Measurements from ENCODE around the gene SETBP1.

Gene SETBP1

GRCh38 chr18:44967599-44967998, 286.9 kb downstream of the SETBP1 start:
- Histone ChIP-seq H3K36me3 (ENCODE audit: insufficient read depth, low read length) (no peaks in the 10 kb centered on the region), H3K4me3 (ENCODE audit: low read depth, low read length) (no peak overlapping the region), H3K79me2 (ENCODE audit: control insufficient read depth, insufficient read depth, low read length, unreplicated experiment) (no peaks in the 10 kb centered on the region), H3K27ac (ENCODE audit: low read depth, low read length) (no peak overlapping the region), H2AFZ (ENCODE audit: low read length, unreplicated experiment) (no peak overlapping the region), H3K4me1 (ENCODE audit: control insufficient read depth, insufficient read depth, low read length, unreplicated experiment) (no peaks in the 10 kb centered on the region), H3K27me3 (ENCODE audit: insufficient read depth, low read length) (no peaks in the 10 kb centered on the region)

GRCh38 chr18:44968336-44968735, 287.6 kb downstream of the SETBP1 start:
- Histone ChIP-seq H3K79me2 (ENCODE audit: control insufficient read depth, insufficient read depth, low read length, unreplicated experiment) (no peaks in the 10 kb centered on the region), H2AFZ (ENCODE audit: low read length, unreplicated experiment) (no peak overlapping the region), H3K36me3 (ENCODE audit: insufficient read depth, low read length) (no peaks in the 10 kb centered on the region), H3K4me1 (ENCODE audit: control insufficient read depth, insufficient read depth, low read length, unreplicated experiment) (no peaks in the 10 kb centered on the region), H3K27me3 (ENCODE audit: insufficient read depth, low read length) (no peaks in the 10 kb centered on the region), H3K4me3 (ENCODE audit: low read depth, low read length) (no peak overlapping the region), H3K27ac (ENCODE audit: low read depth, low read length) (no peak overlapping the region)

DNA sequence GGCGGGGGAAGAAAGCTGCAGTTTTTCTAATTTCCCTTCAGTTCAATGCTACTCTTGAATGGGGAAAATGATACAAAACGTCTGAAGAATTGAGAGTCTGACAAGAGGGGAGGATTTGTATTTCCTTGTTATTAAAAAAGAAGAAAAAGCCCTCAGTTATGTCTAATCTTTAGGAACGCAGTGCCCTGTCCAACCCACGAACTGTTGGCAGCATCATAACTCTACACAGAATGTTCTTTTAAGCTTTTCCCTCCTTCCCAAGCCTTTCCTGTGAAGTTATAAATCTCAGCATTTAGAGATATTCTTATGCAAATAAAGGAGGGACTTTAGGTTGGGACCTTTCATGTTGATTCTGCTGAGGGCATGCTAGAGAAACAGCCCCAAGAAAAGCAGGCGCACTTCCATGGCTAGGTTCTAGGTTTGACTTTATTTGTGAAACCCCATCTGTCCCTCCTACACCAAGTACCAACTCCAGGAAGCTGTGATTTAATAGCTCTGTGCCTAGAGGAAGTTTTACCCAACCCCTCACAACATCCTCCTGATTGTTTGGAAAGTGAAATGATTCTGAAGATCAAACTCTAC, 288.6 kb downstream of the SETBP1 start:
- no peaks in the 10 kb centered on the region for H3K79me2 ChIP-seq (ENCODE audit: control insufficient read depth, insufficient read depth, low read length, unreplicated experiment)
- H3K27ac ChIP-seq (ENCODE audit: low read depth, low read length): no peak overlapping the region
- no peak overlapping the region for H3K4me3 ChIP-seq (ENCODE audit: low read depth, low read length)
- no peaks in the 10 kb centered on the region for H3K36me3 ChIP-seq (ENCODE audit: insufficient read depth, low read length)
- H3K4me1 ChIP-seq (ENCODE audit: control insufficient read depth, insufficient read depth, low read length, unreplicated experiment): no peaks in the 10 kb centered on the region
- no peak overlapping the region for H2AFZ ChIP-seq (ENCODE audit: low read length, unreplicated experiment)
- no peaks in the 10 kb centered on the region for H3K27me3 ChIP-seq (ENCODE audit: insufficient read depth, low read length)

DNA sequence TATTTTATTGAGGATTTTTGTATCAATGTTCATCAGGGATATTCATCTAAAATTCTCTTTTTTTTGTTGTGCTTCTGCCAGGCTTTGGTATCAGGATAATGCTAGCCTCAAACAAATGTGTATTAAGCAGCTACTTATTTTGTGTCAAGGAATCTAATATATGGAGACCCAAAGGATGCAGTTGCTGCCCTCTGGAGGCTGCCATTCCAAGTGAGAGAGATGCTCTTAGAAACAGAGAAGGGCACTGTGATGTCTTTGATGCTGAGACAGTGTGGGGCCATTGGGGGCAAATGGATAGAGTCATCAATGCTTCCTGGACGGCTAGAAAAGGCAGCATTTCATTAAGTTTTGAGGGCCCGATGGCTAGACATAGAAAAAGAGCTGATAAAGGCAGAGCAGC, 292.6 kb downstream of the SETBP1 start:
- Histone ChIP-seq H3K36me3 (ENCODE audit: insufficient read depth, low read length) (no peaks in the 10 kb centered on the region), H3K27me3 (ENCODE audit: insufficient read depth, low read length) (no peaks in the 10 kb centered on the region), H3K79me2 (ENCODE audit: control insufficient read depth, insufficient read depth, low read length, unreplicated experiment) (no peaks in the 10 kb centered on the region), H3K27ac (ENCODE audit: low read depth, low read length) (no peak overlapping the region), H2AFZ (ENCODE audit: low read length, unreplicated experiment) (no peak overlapping the region), H3K4me1 (ENCODE audit: control insufficient read depth, insufficient read depth, low read length, unreplicated experiment) (no peaks in the 10 kb centered on the region), H3K4me3 (ENCODE audit: low read depth, low read length) (no peak overlapping the region)

DNA sequence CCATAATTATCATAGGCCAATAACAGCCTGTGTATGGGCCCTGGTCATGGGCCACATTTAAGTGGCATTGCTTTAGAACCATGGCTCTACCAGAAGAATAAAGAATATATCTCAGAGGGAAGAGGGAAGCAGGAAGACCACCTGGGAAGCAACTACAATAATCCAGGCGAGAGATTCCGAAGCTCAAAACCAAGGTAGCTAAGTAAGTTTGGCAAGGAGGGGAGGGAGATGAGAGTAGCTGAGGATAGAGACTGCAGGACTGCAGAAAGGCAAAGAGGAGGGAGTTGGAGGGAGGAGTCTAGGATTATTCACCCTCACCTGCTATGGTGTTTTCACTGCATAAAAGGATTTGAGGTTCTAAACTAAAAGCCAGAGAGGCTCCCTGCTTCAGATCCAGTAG, 293.5 kb downstream of the SETBP1 start:
- Histone ChIP-seq H3K36me3 (ENCODE audit: insufficient read depth, low read length) (no peaks in the 10 kb centered on the region), H3K27ac (ENCODE audit: low read depth, low read length) (no peak overlapping the region), H3K27me3 (ENCODE audit: insufficient read depth, low read length) (no peaks in the 10 kb centered on the region), H3K4me1 (ENCODE audit: control insufficient read depth, insufficient read depth, low read length, unreplicated experiment) (no peaks in the 10 kb centered on the region), H2AFZ (ENCODE audit: low read length, unreplicated experiment) (no peak overlapping the region), H3K79me2 (ENCODE audit: control insufficient read depth, insufficient read depth, low read length, unreplicated experiment) (no peaks in the 10 kb centered on the region), H3K4me3 (ENCODE audit: low read depth, low read length) (no peak overlapping the region)

- Histone ChIP-seq H3K4me3 (ENCODE audit: low read depth, low read length) (no peak overlapping the region), H3K27ac (ENCODE audit: low read depth, low read length) (no peak overlapping the region), H2AFZ (ENCODE audit: low read length, unreplicated experiment) (no peak overlapping the region), H3K36me3 (ENCODE audit: insufficient read depth, low read length) (no peaks in the 10 kb centered on the region), H3K79me2 (ENCODE audit: control insufficient read depth, insufficient read depth, low read length, unreplicated experiment) (no peaks in the 10 kb centered on the region), H3K4me1 (ENCODE audit: control insufficient read depth, insufficient read depth, low read length, unreplicated experiment) (no peaks in the 10 kb centered on the region), H3K27me3 (ENCODE audit: insufficient read depth, low read length) (no peaks in the 10 kb centered on the region)
These were observed 297.2 kb downstream of the SETBP1 start for GRCh38 chr18:44977856-44978255.

GRCh38 chr18:44979748-44980147, 299.1 kb downstream of the SETBP1 start:
- no peak overlapping the region for H3K4me3 ChIP-seq (ENCODE audit: low read depth, low read length)
- no peak overlapping the region for H3K27ac ChIP-seq (ENCODE audit: low read depth, low read length)
- H2AFZ ChIP-seq (ENCODE audit: low read length, unreplicated experiment): no peak overlapping the region
- no peaks in the 10 kb centered on the region for H3K27me3 ChIP-seq (ENCODE audit: insufficient read depth, low read length)
- H3K79me2 ChIP-seq (ENCODE audit: control insufficient read depth, insufficient read depth, low read length, unreplicated experiment): no peaks in the 10 kb centered on the region
- no peaks in the 10 kb centered on the region for H3K36me3 ChIP-seq (ENCODE audit: insufficient read depth, low read length)
- no peaks in the 10 kb centered on the region for H3K4me1 ChIP-seq (ENCODE audit: control insufficient read depth, insufficient read depth, low read length, unreplicated experiment)

DNA sequence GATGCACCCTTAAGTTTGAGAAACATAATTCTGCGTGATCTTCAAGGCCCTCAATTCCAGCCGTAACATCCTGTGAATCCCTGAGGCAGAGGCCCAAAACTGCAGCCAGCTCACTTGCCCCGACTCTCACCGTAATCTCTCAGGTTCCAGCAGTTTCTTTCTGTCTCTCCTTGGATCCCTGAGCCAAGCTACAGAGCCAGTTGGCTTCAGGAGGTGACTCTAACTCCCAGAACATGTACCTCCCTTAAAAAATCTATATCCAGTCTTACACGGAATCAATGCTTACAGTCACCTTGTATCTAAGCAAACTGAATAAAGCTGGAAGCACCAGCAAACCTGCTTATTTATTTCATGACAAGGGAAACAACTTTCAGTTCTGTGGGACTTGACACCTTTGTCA, 300.4 kb downstream of the SETBP1 start:
- Histone ChIP-seq H3K27ac (ENCODE audit: low read depth, low read length) (no peak overlapping the region), H3K36me3 (ENCODE audit: insufficient read depth, low read length) (no peaks in the 10 kb centered on the region), H3K27me3 (ENCODE audit: insufficient read depth, low read length) (no peaks in the 10 kb centered on the region), H3K4me3 (ENCODE audit: low read depth, low read length) (no peak overlapping the region), H3K4me1 (ENCODE audit: control insufficient read depth, insufficient read depth, low read length, unreplicated experiment) (no peaks in the 10 kb centered on the region), H2AFZ (ENCODE audit: low read length, unreplicated experiment) (no peak overlapping the region), H3K79me2 (ENCODE audit: control insufficient read depth, insufficient read depth, low read length, unreplicated experiment) (no peaks in the 10 kb centered on the region)

DNA sequence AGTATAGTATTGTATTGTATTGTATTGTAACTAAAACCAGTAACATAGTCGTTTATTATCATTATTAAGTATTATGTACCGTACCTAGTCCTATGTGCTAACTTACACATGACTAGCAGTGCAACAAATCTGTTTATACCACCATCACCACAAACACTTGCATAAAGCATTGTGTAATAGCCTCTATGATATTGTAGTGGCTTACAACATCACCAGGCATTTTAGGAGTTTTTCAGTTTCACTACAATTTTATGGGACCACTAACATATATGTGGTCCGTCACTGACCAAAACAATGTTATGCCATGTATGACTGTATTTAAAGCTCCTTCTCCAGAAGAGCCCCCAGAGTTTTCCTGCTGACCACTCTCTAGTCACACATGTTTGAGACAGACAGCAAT, 306.2 kb downstream of the SETBP1 start:
- no peak overlapping the region for H2AFZ ChIP-seq (ENCODE audit: low read length, unreplicated experiment)
- H3K4me1 ChIP-seq (ENCODE audit: control insufficient read depth, insufficient read depth, low read length, unreplicated experiment): no peaks in the 10 kb centered on the region
- H3K36me3 ChIP-seq (ENCODE audit: insufficient read depth, low read length): no peaks in the 10 kb centered on the region
- no peaks in the 10 kb centered on the region for H3K27me3 ChIP-seq (ENCODE audit: insufficient read depth, low read length)
- no peaks in the 10 kb centered on the region for H3K79me2 ChIP-seq (ENCODE audit: control insufficient read depth, insufficient read depth, low read length, unreplicated experiment)
- no peak overlapping the region for H3K27ac ChIP-seq (ENCODE audit: low read depth, low read length)
- no peak overlapping the region for H3K4me3 ChIP-seq (ENCODE audit: low read depth, low read length)

- H3K79me2 ChIP-seq (ENCODE audit: control insufficient read depth, insufficient read depth, low read length, unreplicated experiment): no peaks in the 10 kb centered on the region
- no peaks in the 10 kb centered on the region for H3K4me1 ChIP-seq (ENCODE audit: control insufficient read depth, insufficient read depth, low read length, unreplicated experiment)
- no peak overlapping the region for H2AFZ ChIP-seq (ENCODE audit: low read length, unreplicated experiment)
- H3K27me3 ChIP-seq (ENCODE audit: insufficient read depth, low read length): no peaks in the 10 kb centered on the region
- no peak overlapping the region for H3K4me3 ChIP-seq (ENCODE audit: low read depth, low read length)
- no peak overlapping the region for H3K27ac ChIP-seq (ENCODE audit: low read depth, low read length)
- H3K36me3 ChIP-seq (ENCODE audit: insufficient read depth, low read length): no peaks in the 10 kb centered on the region
These were observed 306.7 kb downstream of the SETBP1 start for GRCh38 chr18:44987371-44987770.

DNA sequence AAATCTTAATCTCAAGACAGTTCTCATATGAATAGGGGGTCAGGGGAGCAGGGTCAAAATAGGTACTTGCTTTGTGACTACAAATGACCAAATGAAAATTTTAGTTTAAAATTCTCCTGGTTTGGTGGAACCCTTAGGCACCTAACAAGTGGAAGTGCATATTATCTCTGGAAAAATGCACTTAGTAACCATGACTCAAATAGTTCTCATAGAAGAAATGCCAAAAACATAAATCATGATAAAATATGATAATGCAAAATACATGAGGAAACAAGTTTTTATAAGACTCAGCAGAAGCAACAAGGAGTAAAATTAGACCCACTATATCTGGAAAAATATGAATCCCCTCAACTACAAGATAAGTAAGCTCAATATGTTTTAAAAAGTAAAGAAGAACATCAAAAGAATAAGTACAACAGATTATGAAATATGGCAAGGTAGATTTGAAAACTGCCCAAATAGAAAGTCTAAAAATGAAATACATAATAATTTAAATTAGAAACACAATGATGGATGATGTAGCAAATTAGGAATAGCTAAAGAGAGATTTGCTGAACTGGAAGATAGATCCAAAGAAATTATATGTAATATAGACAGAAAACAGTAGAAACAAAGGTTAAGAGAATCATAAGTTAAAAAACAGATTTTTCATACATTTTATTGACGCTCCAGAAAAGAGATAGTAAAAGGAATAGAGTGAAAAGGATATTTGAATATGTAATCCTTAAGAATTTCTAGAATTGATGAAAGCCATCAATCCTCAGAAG, 308.3 kb downstream of the SETBP1 start:
- Histone ChIP-seq H3K36me3 (ENCODE audit: insufficient read depth, low read length) (no peaks in the 10 kb centered on the region), H2AFZ (ENCODE audit: low read length, unreplicated experiment) (no peak overlapping the region), H3K27ac (ENCODE audit: low read depth, low read length) (no peak overlapping the region), H3K4me3 (ENCODE audit: low read depth, low read length) (no peak overlapping the region), H3K4me1 (ENCODE audit: control insufficient read depth, insufficient read depth, low read length, unreplicated experiment) (no peaks in the 10 kb centered on the region), H3K27me3 (ENCODE audit: insufficient read depth, low read length) (no peaks in the 10 kb centered on the region), H3K79me2 (ENCODE audit: control insufficient read depth, insufficient read depth, low read length, unreplicated experiment) (no peaks in the 10 kb centered on the region)

Measured in ACC112 (cell line).